ENCODE measurements around the gene SYDE2. TPM values are rescaled to one million over a fixed set of nuclear protein-coding genes. Genes with fewer than 3 reads are reported as not detected.

Gene SYDE2
- total RNA-seq, 1 experiment from 2014 or later = 10.9 TPM

DNA sequence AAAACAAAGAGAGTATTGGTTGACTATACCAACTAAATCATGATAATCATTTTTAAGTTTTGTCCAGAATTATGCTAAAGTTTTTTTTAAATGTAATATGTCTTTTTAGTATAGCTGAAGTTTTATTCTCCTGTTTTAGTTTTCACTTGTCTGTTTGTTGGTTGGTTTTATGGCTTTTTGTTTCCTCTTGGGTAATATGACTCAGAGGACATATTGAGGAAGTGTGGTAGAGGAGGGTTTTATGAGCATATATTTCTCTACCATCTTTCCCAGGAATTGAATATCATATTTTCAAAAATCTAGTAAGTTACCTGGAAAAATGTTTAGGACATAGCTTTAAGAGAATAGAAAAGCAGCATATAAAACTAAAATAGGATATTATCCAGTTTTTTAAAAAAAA is 84.0 kb downstream of the SYDE2 start:
- no TSS peak for BruUV-seq (replicated peaks)
- ChIA-PET CTCF (interaction anchor here (0.7 kb wide), 1 partner anchor 195 kb away, joined by 3 read pairs; no protein-coding TSS in a partner anchor), POLR2A (ENCODE audit: low non-redundant PET) (no interaction called here)
- Histone ChIP-seq H3K36me3 (ENCODE audit: insufficient read depth, low read length, poor library complexity, severe bottlenecking) (no peaks in the 10 kb centered on the region), H3K4me1 (ENCODE audit: insufficient read depth, low read length, poor library complexity, severe bottlenecking) (no peaks in the 10 kb centered on the region), H3K27me3 (replicated peaks; ENCODE audit: insufficient read depth, low read depth, low read length, poor library complexity) (no peaks in the 10 kb centered on the region), H3K9me3 (ENCODE audit: low read depth, low read length, poor library complexity, severe bottlenecking) (no peaks in the 10 kb centered on the region), H3K4me3 (ENCODE audit: low read depth, low read length, poor library complexity, severe bottlenecking) (no peak overlapping the region), H3K27ac (ENCODE audit: low read depth, low read length, poor library complexity, severe bottlenecking) (no peak overlapping the region)
- intact Hi-C loops (cut with micrococcal nuclease; ENCODE audit: unreplicated experiment) = no loop called here
- TF ChIP-seq, protein P1, sequence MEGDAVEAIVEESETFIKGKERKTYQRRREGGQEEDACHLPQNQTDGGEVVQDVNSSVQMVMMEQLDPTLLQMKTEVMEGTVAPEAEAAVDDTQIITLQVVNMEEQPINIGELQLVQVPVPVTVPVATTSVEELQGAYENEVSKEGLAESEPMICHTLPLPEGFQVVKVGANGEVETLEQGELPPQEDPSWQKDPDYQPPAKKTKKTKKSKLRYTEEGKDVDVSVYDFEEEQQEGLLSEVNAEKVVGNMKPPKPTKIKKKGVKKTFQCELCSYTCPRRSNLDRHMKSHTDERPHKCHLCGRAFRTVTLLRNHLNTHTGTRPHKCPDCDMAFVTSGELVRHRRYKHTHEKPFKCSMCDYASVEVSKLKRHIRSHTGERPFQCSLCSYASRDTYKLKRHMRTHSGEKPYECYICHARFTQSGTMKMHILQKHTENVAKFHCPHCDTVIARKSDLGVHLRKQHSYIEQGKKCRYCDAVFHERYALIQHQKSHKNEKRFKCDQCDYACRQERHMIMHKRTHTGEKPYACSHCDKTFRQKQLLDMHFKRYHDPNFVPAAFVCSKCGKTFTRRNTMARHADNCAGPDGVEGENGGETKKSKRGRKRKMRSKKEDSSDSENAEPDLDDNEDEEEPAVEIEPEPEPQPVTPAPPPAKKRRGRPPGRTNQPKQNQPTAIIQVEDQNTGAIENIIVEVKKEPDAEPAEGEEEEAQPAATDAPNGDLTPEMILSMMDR (conservative IDR thresholded peaks at IDR 0.05; ENCODE audit: low read depth, low read length) = no peak
- TF ChIP-seq EZH2 (IDR thresholded peaks at IDR 0.05; ENCODE audit: borderline replicate concordance, low read depth, low read length, poor library complexity, severe bottlenecking) = no peak
- no peak for DNase-seq (ENCODE audit: low spot score)

DNA sequence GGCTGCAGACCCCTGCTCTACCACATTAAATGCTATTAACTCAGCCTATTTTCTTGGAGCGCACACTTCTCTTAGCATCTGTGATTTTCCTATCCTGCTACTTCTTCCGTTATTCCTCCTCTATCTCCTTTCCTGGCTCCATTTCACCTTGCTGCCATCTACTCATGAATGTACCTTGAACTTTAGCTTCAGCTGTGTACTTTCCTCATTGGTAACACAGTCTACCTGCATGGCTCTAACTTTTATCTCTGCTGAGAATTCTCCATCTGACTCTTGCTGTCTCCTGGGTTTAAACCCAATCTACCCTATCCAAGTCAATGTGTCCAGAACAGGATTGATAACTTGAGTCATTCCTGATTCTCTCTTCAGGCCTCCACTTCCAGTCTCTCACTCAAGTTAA is 84.9 kb downstream of the SYDE2 start:
- Histone ChIP-seq H3K4me1 (ENCODE audit: insufficient read depth, low read length, poor library complexity, severe bottlenecking) (no peaks in the 10 kb centered on the region), H3K27ac (ENCODE audit: low read depth, low read length, poor library complexity, severe bottlenecking) (no peak overlapping the region), H3K36me3 (ENCODE audit: insufficient read depth, low read length, poor library complexity, severe bottlenecking) (no peaks in the 10 kb centered on the region), H3K9me3 (ENCODE audit: low read depth, low read length, poor library complexity, severe bottlenecking) (no peaks in the 10 kb centered on the region), H3K27me3 (replicated peaks; ENCODE audit: insufficient read depth, low read depth, low read length, poor library complexity) (no peaks in the 10 kb centered on the region), H3K4me3 (ENCODE audit: low read depth, low read length, poor library complexity, severe bottlenecking) (no peak overlapping the region)
- no TSS peak for BruUV-seq (replicated peaks)
- TF ChIP-seq EZH2 (IDR thresholded peaks at IDR 0.05; ENCODE audit: borderline replicate concordance, low read depth, low read length, poor library complexity, severe bottlenecking) = no peak
- TF ChIP-seq, protein P1 (conservative IDR thresholded peaks at IDR 0.05; ENCODE audit: low read depth, low read length) = no peak
- DNase-seq (ENCODE audit: low spot score) = no peak
- CTCF ChIA-PET = no interaction called here
- POLR2A ChIA-PET (ENCODE audit: low non-redundant PET) = no interaction called here
- intact Hi-C loops (cut with micrococcal nuclease; ENCODE audit: unreplicated experiment) = no loop called here

DNA sequence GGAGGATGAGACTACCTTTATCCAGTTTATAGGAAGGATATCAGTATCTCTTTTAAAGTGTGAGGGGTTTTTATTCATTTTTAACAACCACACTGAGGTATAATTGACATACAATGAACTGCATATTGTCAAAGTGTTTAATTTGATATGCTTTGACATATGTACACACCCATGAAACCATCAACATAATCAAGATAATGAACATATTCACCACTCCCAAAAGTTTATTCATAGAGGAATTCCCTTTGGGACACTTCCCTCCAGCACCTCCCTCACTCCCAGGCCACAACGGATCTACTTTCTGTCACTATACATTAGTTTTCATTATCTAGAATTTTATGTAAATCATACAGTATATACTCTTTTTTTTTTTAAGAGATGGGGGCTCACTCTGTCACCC is 89.1 kb downstream of the SYDE2 start:
- POLR2A ChIA-PET (ENCODE audit: low non-redundant PET) = no interaction called here

More for the DNA sequence above, 89.1 kb downstream of the SYDE2 start:
- intact Hi-C loops (cut with micrococcal nuclease; ENCODE audit: unreplicated experiment) = no loop called here
- Histone ChIP-seq H3K4me3 (ENCODE audit: low read depth, low read length, poor library complexity, severe bottlenecking) (no peak overlapping the region), H3K9me3 (ENCODE audit: low read depth, low read length, poor library complexity, severe bottlenecking) (no peaks in the 10 kb centered on the region), H3K27ac (ENCODE audit: low read depth, low read length, poor library complexity, severe bottlenecking) (no peak overlapping the region), H3K36me3 (ENCODE audit: insufficient read depth, low read length, poor library complexity, severe bottlenecking) (no peaks in the 10 kb centered on the region), H3K27me3 (replicated peaks; ENCODE audit: insufficient read depth, low read depth, low read length, poor library complexity) (no peaks in the 10 kb centered on the region), H3K4me1 (ENCODE audit: insufficient read depth, low read length, poor library complexity, severe bottlenecking) (no peaks in the 10 kb centered on the region)
- no peak for DNase-seq (ENCODE audit: low spot score)
- CTCF ChIA-PET = no interaction called here
- TF ChIP-seq, protein P1 (conservative IDR thresholded peaks at IDR 0.05; ENCODE audit: low read depth, low read length) = no peak
- no TSS peak for BruUV-seq (replicated peaks)

All from A673 (cell line).